ENCODE results near the gene WASF3. TPM values are rescaled to one million over a fixed set of nuclear protein-coding genes. Genes with fewer than 3 reads are reported as not detected.

WASF3 gene
- total and polyA plus RNA-seq, 2 of the 13 experiments (the other 11 are each of a cell fraction or from before 2014, with no cell fraction given), result 10.4 to 17.2 TPM

DNA sequence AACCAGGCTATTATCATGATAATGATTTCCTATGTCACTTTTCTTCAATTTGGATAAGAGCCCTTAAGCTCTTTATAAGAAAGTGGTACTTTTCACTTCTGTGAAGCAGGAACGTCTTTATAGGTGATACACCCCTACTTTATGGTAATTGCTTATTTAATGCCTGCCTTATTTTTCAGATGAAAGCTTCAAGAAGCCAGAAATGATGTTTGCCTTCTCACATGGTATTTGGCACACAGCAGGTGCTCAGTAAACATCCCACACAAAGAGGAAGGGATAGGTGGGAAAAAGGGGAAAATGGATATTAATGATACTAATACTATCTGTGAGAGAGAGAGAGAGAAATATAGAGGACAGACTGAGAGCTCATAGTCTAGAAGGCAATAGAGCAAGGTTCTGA, 29.0 kb upstream of the WASF3 start:
- ATAC-seq (no peak), DNase-seq (ENCODE audit: low spot score) (no peak), FAIRE-seq (no peak)
- H3K79me2 ChIP-seq (ENCODE audit: insufficient read depth, low read length), result no peaks in the 10 kb centered on the region
- no peaks in the 10 kb centered on the region for H4K20me1 ChIP-seq (ENCODE audit: insufficient read depth, low read length)
- no peak overlapping the region for H3K27ac ChIP-seq (ENCODE audit: extremely low read length, insufficient read depth, low read length)
- TF ChIP-seq PHF21A (CRISPR knock-in tag; IDR thresholded peaks at IDR 0.05) (no peak), ZNF556 (CRISPR knock-in tag; IDR thresholded peaks at IDR 0.05; ENCODE audit: borderline replicate concordance) (no peak), ZNF460 (CRISPR knock-in tag; IDR thresholded peaks at IDR 0.05; ENCODE audit: borderline replicate concordance) (no peak), ZKSCAN8 (CRISPR knock-in tag; IDR thresholded peaks at IDR 0.05; ENCODE audit: borderline replicate concordance) (no peak), BRD4 (CRISPR knock-in tag; IDR thresholded peaks at IDR 0.05) (no peak), ZNF777 (CRISPR knock-in tag; IDR thresholded peaks at IDR 0.05) (no peak), PHB2 (IDR thresholded peaks at IDR 0.05; ENCODE audit: partially characterized antibody) (no peak), ZNF747 (CRISPR knock-in tag; IDR thresholded peaks at IDR 0.05; ENCODE audit: borderline replicate concordance) (no peak)
- H3K4me1 ChIP-seq (ENCODE audit: insufficient read depth, low read length), result no peaks in the 10 kb centered on the region
- intact Hi-C loops (cut with micrococcal nuclease; ENCODE audit: unreplicated experiment) (no loop called here), in situ Hi-C loops (cut with HindIII; ENCODE audit: extremely low pct_ligation_motif_present, low pct_unique_long_range_greater_than_20kb) (no loop called here)
- no peak overlapping the region for H2AFZ ChIP-seq (ENCODE audit: low read length)
- H3K4me2 ChIP-seq (ENCODE audit: low read depth, low read length), result no peak overlapping the region
- no peak overlapping the region for H3K9ac ChIP-seq (ENCODE audit: insufficient read depth, low read depth, low read length)
- H3K4me3 ChIP-seq (replicated peaks in 1 of 3; ENCODE audit: insufficient read depth in 1 of 3, low read depth in 2 of 3, low read length in 3 of 3), result no peak overlapping the region
- BruUV-seq (replicated peaks), result no TSS peak
- ChIA-PET POLR2A (interaction anchor here (0.6 to 1.3 kb wide), 2 partner anchors 28 to 31 kb away, joined by 3 read pairs; partner anchors contain the start of gene WASF3), CTCF (ENCODE audit: low intra/inter-chr PET ratio, low total read pairs) (no interaction called here)
- H3K9me3 ChIP-seq (ENCODE audit: low read length), result no peaks in the 10 kb centered on the region
- no peaks in the 10 kb centered on the region for H3K27me3 ChIP-seq (ENCODE audit: control insufficient read depth in 1 of 2, insufficient read depth in 2 of 2, low read length in 2 of 2)
- WGBS (ENCODE audit: low lambda C conversion rate), result 0% methylated on average over 1 of the region's 1 CpG
- no peaks in the 10 kb centered on the region for H3K36me3 ChIP-seq (replicated peaks in 1 of 2; ENCODE audit: control insufficient read depth in 1 of 2, insufficient read depth in 2 of 2, low read length in 2 of 2)

- H3K27ac ChIP-seq (ENCODE audit: extremely low read length, insufficient read depth, low read length), result no peak overlapping the region
- no peak overlapping the region for H3K4me3 ChIP-seq (replicated peaks in 1 of 3; ENCODE audit: insufficient read depth in 1 of 3, low read depth in 2 of 3, low read length in 3 of 3)
- H3K27me3 ChIP-seq (ENCODE audit: control insufficient read depth in 1 of 2, insufficient read depth in 2 of 2, low read length in 2 of 2), result no peaks in the 10 kb centered on the region
- DNase-seq (ENCODE audit: low spot score) (peak; percentile 15), FAIRE-seq (no peak), ATAC-seq (no peak)
- H3K9ac ChIP-seq (ENCODE audit: insufficient read depth, low read depth, low read length), result no peak overlapping the region
- H3K4me1 ChIP-seq (ENCODE audit: insufficient read depth, low read length), result no peaks in the 10 kb centered on the region
- no peaks in the 10 kb centered on the region for H3K9me3 ChIP-seq (ENCODE audit: low read length)
- no peaks in the 10 kb centered on the region for H3K79me2 ChIP-seq (ENCODE audit: insufficient read depth, low read length)
- POLR2A ChIA-PET, result interaction anchor here (1.3 kb wide), 1 partner anchor 28 kb away, joined by 3 read pairs; the partner anchor contains the start of gene WASF3
- intact Hi-C loops (cut with micrococcal nuclease; ENCODE audit: unreplicated experiment), result loop anchor here (1.0 kb wide), 1 partner anchor 28 kb away; no protein-coding TSS in a partner anchor
- in situ Hi-C loops (cut with HindIII; ENCODE audit: extremely low pct_ligation_motif_present, low pct_unique_long_range_greater_than_20kb), result no loop called here
- no peak overlapping the region for H3K4me2 ChIP-seq (ENCODE audit: low read depth, low read length)
- no peak overlapping the region for H2AFZ ChIP-seq (ENCODE audit: low read length)
- CTCF ChIA-PET (ENCODE audit: low intra/inter-chr PET ratio, low total read pairs), result no interaction called here
- no TSS peak for BruUV-seq (replicated peaks)
- H3K36me3 ChIP-seq (replicated peaks in 1 of 2; ENCODE audit: control insufficient read depth in 1 of 2, insufficient read depth in 2 of 2, low read length in 2 of 2), result no peaks in the 10 kb centered on the region
- 4% methylated on average over 6 of the region's 6 CpGs for WGBS (ENCODE audit: low lambda C conversion rate)
- no peaks in the 10 kb centered on the region for H4K20me1 ChIP-seq (ENCODE audit: insufficient read depth, low read length)
- TF ChIP-seq ZSCAN12 (CRISPR knock-in tag; IDR thresholded peaks at IDR 0.05), result 0 out of 2 replicates have a peak, but pooled peaks have one; percentile 41
- TF ChIP-seq ZNF790 (CRISPR knock-in tag; IDR thresholded peaks at IDR 0.05; ENCODE audit: borderline replicate concordance), result no peak
- TF ChIP-seq SPEN (CRISPR knock-in tag; IDR thresholded peaks at IDR 0.05; ENCODE audit: low read depth), result no peak
- no peak for TF ChIP-seq FOXJ3 (CRISPR knock-in tag; IDR thresholded peaks at IDR 0.05; ENCODE audit: borderline replicate concordance)
- TF ChIP-seq ZSCAN22 (CRISPR knock-in tag; IDR thresholded peaks at IDR 0.05), result no peak
Observed at GRCh38 chr13:26529441-26529840, 28.0 kb upstream of the WASF3 start.

Data from HepG2 (cell line).